Psoas muscle (tissue), 8 donors: ENCODE measurements around the gene ZYX. TPM values are rescaled to one million over a fixed set of nuclear protein-coding genes. Genes with fewer than 3 reads are reported as not detected.

Source experiments
- ATAC-seq, 4 donors: fragments of 200-7000 bp; cut with Tn5 transposase; one replicate each; pipeline ENCODE4 v1.9.1; 2020; ENCODE audit warnings: moderate library complexity in 3 of 4, mild to moderate bottlenecking in 2 of 4
- DNase-seq, 2 donors: peaks; one replicate each; pipeline ENCODE4 v3.0.0-alpha.2; 2020
- H3K27ac ChIP-seq: fragments of 200-600 bp; one replicate; pipeline ENCODE4 v1.8.0; 2022
- H3K27me3 ChIP-seq, 3 donors: fragments of 200-600 bp in 1 of 3; one replicate each; pipeline versions ENCODE4 v1.6.1 to v1.8.0; 2013 to 2022; ENCODE audit warnings: low read length in 2 of 3, mild to moderate bottlenecking in 2 of 3, moderate library complexity in 1 of 3; ENCODE audit not compliant: insufficient read depth in 3 of 3
- H3K36me3 ChIP-seq, 2 donors: fragments of 200-600 bp in 1 of 2; one replicate each; pipeline versions ENCODE4 v1.6.1 to v1.8.0; 2013 to 2022; ENCODE audit warnings: low read depth in 1 of 2, mild to moderate bottlenecking in 1 of 2, moderate library complexity in 1 of 2; ENCODE audit not compliant: insufficient read depth in 1 of 2
- H3K4me1 ChIP-seq: fragments of 200-600 bp; one replicate; pipeline ENCODE4 v1.8.0; 2022
- H3K4me3 ChIP-seq: fragments of 200-600 bp; one replicate; pipeline ENCODE4 v1.8.0; 2022; ENCODE audit warnings: mild to moderate bottlenecking
- H3K9me3 ChIP-seq: fragments of 200-600 bp; one replicate; pipeline ENCODE4 v1.8.0; 2022
- WGBS, 3 donors: extraction: QIAGEN DNeasy Blood & Tissue Kit; methylation state at CpG; one replicate each; pipeline versions ENCODE4 v1.1.6 to v1.1.7; 2013; 5-methylcytosine and 5-hydroxymethylcytosine counted together
- intact Hi-C, 2 donors: fragments of 100-400 bp; cut with DNase I; formaldehyde crosslinking; loops; one replicate each; pipeline versions ENCODE4 v1.11.0 to v1.14.2; 2022
- polyA plus RNA-seq, 3 donors: library from polyadenylated mRNA; stranded (reverse); fragments of 200-250 nt; gene quantifications; one replicate each; pipeline ENCODE4 v1.2.3, GENCODE V29; 2013
- total RNA-seq, 4 donors: library from RNA; stranded (reverse); fragmentation: NEBNext Ultra II Directional in 2 of 4; extraction: Animal tissue kit (Norgen Biotek cat#: 25700) in 2 of 4; gene quantifications; one replicate each; pipeline versions ENCODE4 v1.2.1 to v1.2.4, GENCODE V29; 2021 to 2023
- TF ChIP-seq, protein P1 (sequence below): fragments of 200-600 bp; IDR thresholded peaks from one replicate; pipeline ENCODE4 v1.8.0; 2022; ENCODE audit warnings: antibody characterized with exemption
- donor health status: healthy with polysubstance abuse.
- donor health status: DM: no; HTN: no; CAD: no; lungs with moderate emphysema.
- donor health status: Bipolar disorder and iron deficiency.
- donor health status: healthy.
- donor health status: DM: yes; HTN: yes; CAD: no.
- donor health status: DM: no; HTN: no; CAD: no.
- donor health status: DM: no; HTN: no; CAD: no.
- donor health status: DM: yes; HTN: yes; CAD: no.

The ZYX gene
- total and polyA plus RNA-seq, 7 donors = 34.4 to 215 (median 84.1) TPM

DNA sequence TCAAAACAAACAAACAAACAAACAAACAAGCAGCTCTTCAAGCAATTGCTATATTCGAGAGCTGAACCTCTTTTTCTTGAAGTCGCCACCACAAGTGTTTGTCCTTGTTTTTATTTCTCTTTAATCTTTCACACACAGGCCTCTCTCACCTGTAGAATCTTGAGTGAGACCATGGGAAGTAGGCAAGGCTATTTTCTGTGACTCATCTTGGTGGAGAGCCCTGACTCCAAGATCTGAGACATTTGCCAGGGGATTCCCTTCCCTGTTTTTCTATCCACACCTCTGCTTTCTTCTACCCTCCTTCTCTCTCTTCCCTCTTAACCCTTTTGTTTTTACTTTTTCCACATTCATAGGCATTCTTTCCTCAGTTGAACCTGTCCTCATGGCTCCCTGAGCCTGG is 54.1 kb downstream of the ZYX start:
- 95 to 97% (median 95%) methylated on average over 2 of the region's 2 CpGs for WGBS, 3 donors
- no peak overlapping the region for H3K4me3 ChIP-seq
- DNase-seq = no peak
- H3K4me1 ChIP-seq = no peaks in the 10 kb centered on the region
- TF ChIP-seq, protein P1, sequence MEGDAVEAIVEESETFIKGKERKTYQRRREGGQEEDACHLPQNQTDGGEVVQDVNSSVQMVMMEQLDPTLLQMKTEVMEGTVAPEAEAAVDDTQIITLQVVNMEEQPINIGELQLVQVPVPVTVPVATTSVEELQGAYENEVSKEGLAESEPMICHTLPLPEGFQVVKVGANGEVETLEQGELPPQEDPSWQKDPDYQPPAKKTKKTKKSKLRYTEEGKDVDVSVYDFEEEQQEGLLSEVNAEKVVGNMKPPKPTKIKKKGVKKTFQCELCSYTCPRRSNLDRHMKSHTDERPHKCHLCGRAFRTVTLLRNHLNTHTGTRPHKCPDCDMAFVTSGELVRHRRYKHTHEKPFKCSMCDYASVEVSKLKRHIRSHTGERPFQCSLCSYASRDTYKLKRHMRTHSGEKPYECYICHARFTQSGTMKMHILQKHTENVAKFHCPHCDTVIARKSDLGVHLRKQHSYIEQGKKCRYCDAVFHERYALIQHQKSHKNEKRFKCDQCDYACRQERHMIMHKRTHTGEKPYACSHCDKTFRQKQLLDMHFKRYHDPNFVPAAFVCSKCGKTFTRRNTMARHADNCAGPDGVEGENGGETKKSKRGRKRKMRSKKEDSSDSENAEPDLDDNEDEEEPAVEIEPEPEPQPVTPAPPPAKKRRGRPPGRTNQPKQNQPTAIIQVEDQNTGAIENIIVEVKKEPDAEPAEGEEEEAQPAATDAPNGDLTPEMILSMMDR = no peak
- no peaks in the 10 kb centered on the region for H3K9me3 ChIP-seq
- no peaks in the 10 kb centered on the region for H3K36me3 ChIP-seq
- no peaks in the 10 kb centered on the region for H3K27me3 ChIP-seq
- no peak overlapping the region for H3K27ac ChIP-seq
- intact Hi-C loops = no loop called here
- no peak for ATAC-seq

- TF ChIP-seq, protein P1 = no peak
- intact Hi-C loops = no loop called here
- DNase-seq (no peak), ATAC-seq (no peak)
- no peak overlapping the region for H3K4me3 ChIP-seq
- no peaks in the 10 kb centered on the region for H3K4me1 ChIP-seq
- no peaks in the 10 kb centered on the region for H3K9me3 ChIP-seq
- no peaks in the 10 kb centered on the region for H3K27me3 ChIP-seq
- WGBS, 3 donors = 89 to 92% (median 90%) methylated on average over 3 of the region's 3 CpGs
- no peaks in the 10 kb centered on the region for H3K36me3 ChIP-seq
- H3K27ac ChIP-seq = no peak overlapping the region
Measured at GRCh38 chr7:143436325-143436946, 55.3 kb downstream of the ZYX start.

DNA sequence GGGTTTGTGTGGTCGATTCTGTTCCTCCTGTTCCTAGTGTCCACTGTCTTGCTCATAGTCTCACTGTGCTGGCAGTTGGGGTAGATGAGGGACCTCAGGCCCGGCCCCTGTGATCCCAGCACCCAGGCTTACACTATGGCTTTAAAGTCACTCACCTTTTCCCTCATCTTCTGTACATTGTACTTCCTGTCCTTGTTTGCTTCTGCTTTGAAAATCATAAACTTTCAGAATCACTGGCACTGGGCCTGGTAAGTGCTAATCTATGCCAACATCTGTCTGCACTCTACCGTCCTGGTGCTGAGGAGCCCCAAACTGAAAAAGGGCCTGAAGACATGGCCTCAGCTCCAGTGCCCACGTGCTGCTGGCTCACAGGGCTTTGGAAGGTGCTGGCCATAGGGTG is 56.4 kb downstream of the ZYX start:
- TF ChIP-seq, protein P1 = no peak
- H3K36me3 ChIP-seq = no peaks in the 10 kb centered on the region
- no peaks in the 10 kb centered on the region for H3K9me3 ChIP-seq
- WGBS, 3 donors = 51 to 59% (median 56%) methylated on average over 4 of the region's 4 CpGs
- no peak for ATAC-seq
- no peaks in the 10 kb centered on the region for H3K4me1 ChIP-seq
- no peak for DNase-seq
- intact Hi-C loops = no loop called here
- no peak overlapping the region for H3K27ac ChIP-seq
- H3K4me3 ChIP-seq = no peak overlapping the region
- no peaks in the 10 kb centered on the region for H3K27me3 ChIP-seq

DNA sequence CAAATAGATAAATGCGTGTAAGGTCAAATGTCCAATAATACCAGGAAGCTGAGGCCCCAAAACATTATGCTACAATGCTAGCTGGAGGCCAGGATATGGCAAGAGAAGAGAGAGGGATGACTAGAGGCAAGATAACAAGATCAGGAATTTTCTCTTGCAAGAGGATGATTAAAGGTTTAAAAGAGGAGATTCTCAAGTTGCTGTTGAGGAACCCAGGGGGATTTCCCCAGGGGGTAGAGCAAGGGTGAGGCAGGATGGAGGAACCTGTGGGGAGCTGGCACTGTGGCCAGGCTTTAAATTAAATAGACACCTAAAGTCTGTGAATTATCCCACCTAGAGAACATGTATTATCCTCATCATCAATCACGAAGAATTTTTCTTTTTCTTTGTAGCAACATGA is 58.7 kb downstream of the ZYX start:
- ATAC-seq (no peak), DNase-seq (no peak)
- Histone ChIP-seq H3K27ac (no peak overlapping the region), H3K4me1 (no peaks in the 10 kb centered on the region), H3K4me3 (no peak overlapping the region), H3K9me3 (no peaks in the 10 kb centered on the region), H3K36me3 (no peaks in the 10 kb centered on the region), H3K27me3 (no peaks in the 10 kb centered on the region)
- TF ChIP-seq, protein P1 = no peak
- intact Hi-C loops = no loop called here
- 91 to 100% (median 97%) methylated on average over 2 of the region's 2 CpGs for WGBS, 3 donors

Other genes with a start within 250 kb of the ZYX start
- not detected for gene PIP, start 249.3 kb upstream of the ZYX start, total RNA-seq
- under 1 TPM in 1 of 3 donors, not detected in 2; 0.18 TPM for gene PIP, start 249.3 kb upstream of the ZYX start, polyA plus RNA-seq
- not detected for gene TAS2R39, start 197.9 kb upstream of the ZYX start, total RNA-seq
- gene TAS2R39, start 197.9 kb upstream of the ZYX start, polyA plus RNA-seq = under 1 TPM in 1 of 3 donors, not detected in 2; 0.10 TPM
- gene TAS2R40, start 159.3 kb upstream of the ZYX start, total RNA-seq = not detected
- gene TAS2R40, start 159.3 kb upstream of the ZYX start, polyA plus RNA-seq = not detected
- gene GSTK1, start 117.9 kb upstream of the ZYX start, total RNA-seq = 100 to 1,000 TPM in 1 of 4 donors, 10 to 100 TPM in 3; 65.1 to 129 (median 92.6) TPM
- gene GSTK1, start 117.9 kb upstream of the ZYX start, polyA plus RNA-seq = 100 to 1,000 TPM in 1 of 3 donors, 10 to 100 TPM in 2; 79.8 to 109 (median 93.9) TPM
- gene TMEM139, start 96.4 kb upstream of the ZYX start, total RNA-seq = under 1 TPM in 1 of 4 donors, not detected in 3; 0.43 TPM
- gene TMEM139, start 96.4 kb upstream of the ZYX start, polyA plus RNA-seq = under 1 TPM; 0.04 to 0.42 (median 0.31) TPM
- 1 to 10 TPM; 3.2 to 7.6 (median 4.7) TPM for gene CASP2, start 93.0 kb upstream of the ZYX start, total RNA-seq
- 1 to 10 TPM; 1.4 to 4.3 (median 2.0) TPM for gene CASP2, start 93.0 kb upstream of the ZYX start, polyA plus RNA-seq
- 10 to 100 TPM in 1 of 4 donors, 1 to 10 TPM in 3; 2.9 to 10.9 (median 6.7) TPM for gene CLCN1, start 65.2 kb upstream of the ZYX start, total RNA-seq
- 1 to 10 TPM in 2 of 3 donors, under 1 TPM in 1; 0.73 to 5.5 (median 1.3) TPM for gene CLCN1, start 65.2 kb upstream of the ZYX start, polyA plus RNA-seq
- gene FAM131B, start 18.6 kb upstream of the ZYX start, total RNA-seq = 1 to 10 TPM in 1 of 4 donors, under 1 TPM in 3; 0.25 to 1.0 (median 0.61) TPM
- under 1 TPM; 0.13 to 0.27 (median 0.21) TPM for gene FAM131B, start 18.6 kb upstream of the ZYX start, polyA plus RNA-seq
- under 1 TPM in 2 of 4 donors, not detected in 2; 0.28 to 0.38 TPM for gene EPHA1, start 27.5 kb downstream of the ZYX start, total RNA-seq
- gene EPHA1, start 27.5 kb downstream of the ZYX start, polyA plus RNA-seq = under 1 TPM in 2 of 3 donors, not detected in 1; 0.07 to 0.12 TPM
- not detected for gene TAS2R60, start 62.1 kb downstream of the ZYX start, total RNA-seq
- not detected for gene TAS2R60, start 62.1 kb downstream of the ZYX start, polyA plus RNA-seq
- gene TAS2R41, start 96.5 kb downstream of the ZYX start, total RNA-seq = not detected
- gene TAS2R41, start 96.5 kb downstream of the ZYX start, polyA plus RNA-seq = not detected
- under 1 TPM in 1 of 4 donors, not detected in 3; 0.22 TPM for gene CTAGE15, start 190.5 kb downstream of the ZYX start, total RNA-seq
- gene CTAGE15, start 190.5 kb downstream of the ZYX start, polyA plus RNA-seq = not detected
- 1 to 10 TPM in 3 of 4 donors, under 1 TPM in 1; 0.97 to 2.6 (median 2.0) TPM for gene TCAF2, start 239.6 kb downstream of the ZYX start, total RNA-seq
- gene TCAF2, start 239.6 kb downstream of the ZYX start, polyA plus RNA-seq = under 1 TPM; 0.39 to 0.58 (median 0.53) TPM